Keratinocyte (primary cell): ENCODE data around the gene ZBTB45. TPM values are rescaled to one million over a fixed set of nuclear protein-coding genes. Genes with fewer than 3 reads are reported as not detected.

Experiments used
- DNase-seq: peaks from one replicate; pipeline ENCODE4 v3.0.0-alpha.2; 2011; ENCODE audit warnings: low read depth, missing footprints, low spot score
- FAIRE-seq: peaks from 2 replicates; lab custom pipeline; 2011; peaks lifted over from hg19 to GRCh38; lab: Jason Lieb, UNC
- H2AFZ ChIP-seq: 2 replicates; pipeline ENCODE4 v1.6.0; 2012; ENCODE audit warnings: low read length, control low read depth, inconsistent platforms; ENCODE audit not compliant: control insufficient read depth
- H3K27ac ChIP-seq: 2 replicates; pipeline ENCODE4 v1.5.1; 2011; ENCODE audit warnings: low read length; ENCODE audit not compliant: control insufficient read depth, insufficient read depth
- H3K27me3 ChIP-seq: 3 replicates; pipeline ENCODE4 v1.6.0; 2011; ENCODE audit warnings: low read length; ENCODE audit not compliant: control insufficient read depth, insufficient read depth; ENCODE audit errors: extremely low read depth
- H3K36me3 ChIP-seq, 2 experiments: 2 replicates in 1 of 2; 3 replicates in 1 of 2; pipeline ENCODE4 v1.5.1; 2011; ENCODE audit warnings: low read length in 2 of 2, mild to moderate bottlenecking in 1 of 2; ENCODE audit not compliant: control insufficient read depth in 2 of 2, insufficient read depth in 2 of 2; ENCODE audit errors: extremely low read depth in 1 of 2
- H3K4me1 ChIP-seq: 3 replicates; pipeline ENCODE4 v1.5.1; 2011; ENCODE audit warnings: low read length; ENCODE audit not compliant: control insufficient read depth, insufficient read depth; ENCODE audit errors: extremely low read depth
- H3K4me2 ChIP-seq: 3 replicates; pipeline ENCODE4 v1.6.0; 2011; ENCODE audit warnings: low read depth, low read length; ENCODE audit not compliant: control insufficient read depth, insufficient read depth; ENCODE audit errors: extremely low read depth
- H3K4me3 ChIP-seq, 3 experiments: fragments of 200-600 bp in 1 of 3; sonication (generic) in 1 of 3; 2 replicates in 2 of 3; 3 replicates in 1 of 3; pipeline ENCODE4 v1.5.1; 2011 to 2016; ENCODE audit warnings: low read length in 3 of 3, mild to moderate bottlenecking in 3 of 3, control low read depth in 2 of 3, inconsistent platforms in 1 of 3, low read depth in 1 of 3, mixed read lengths in 1 of 3, mixed run types in 1 of 3, moderate library complexity in 1 of 3; ENCODE audit not compliant: control insufficient read depth in 2 of 3, insufficient read depth in 2 of 3; ENCODE audit errors: extremely low read depth in 1 of 3
- H3K79me2 ChIP-seq: 2 replicates; pipeline ENCODE4 v1.6.0; 2012; ENCODE audit warnings: low read length; ENCODE audit not compliant: control insufficient read depth, insufficient read depth
- H3K9ac ChIP-seq: 3 replicates; pipeline ENCODE4 v1.6.0; 2011; ENCODE audit warnings: low read length; ENCODE audit not compliant: control insufficient read depth, insufficient read depth; ENCODE audit errors: extremely low read depth
- H3K9me1 ChIP-seq: 3 replicates; pipeline ENCODE4 v1.6.0; 2011; ENCODE audit warnings: low read length; ENCODE audit not compliant: control insufficient read depth, insufficient read depth; ENCODE audit errors: extremely low read depth
- H3K9me3 ChIP-seq: 2 replicates; pipeline ENCODE4 v1.5.1; 2012; ENCODE audit warnings: low read depth, low read length; ENCODE audit not compliant: control insufficient read depth
- H4K20me1 ChIP-seq: 3 replicates; pipeline ENCODE4 v1.6.0; 2011; ENCODE audit warnings: low read length; ENCODE audit not compliant: control insufficient read depth, insufficient read depth; ENCODE audit errors: extremely low read depth
- EZH2 ChIP-seq: IDR thresholded peaks from one replicate; pipeline ENCODE4 v1.6.1; 2012; ENCODE audit warnings: inconsistent platforms, mild to moderate bottlenecking, low read length, moderate library complexity
- dilution Hi-C: fragments of 300-500 bp; cut with MboI; formaldehyde crosslinking; loops from one replicate; pipeline ENCODE4 v1.7.0; 2020; ENCODE audit warnings: low sequenced_read_pairs; ENCODE audit not compliant: extremely low pct_ligation_motif_present
- polyA plus RNA-seq, 5 experiments: library from polyadenylated mRNA; depleted of rRNA in 3 of 5; stranded (reverse) in 3 of 5; stranded (forward) in 1 of 5; unstranded in 1 of 5; fragments of >200 nt; gene quantifications; 1 replicate in 1 of 5; 2 replicates in 3 of 5; 3 replicates in 1 of 5; pipeline versions ENCODE4 v1.2.1 to v1.2.3, GENCODE V29; 2011 to 2012; ENCODE audit warnings: missing spikeins in 2 of 5, low read depth in 1 of 5, low replicate concordance in 1 of 5
- TF ChIP-seq, protein P1 (sequence below), 3 experiments: IDR thresholded peaks in 1 of 3; conservative IDR thresholded peaks in 1 of 3; optimal IDR thresholded peaks in 1 of 3; 2 replicates in 2 of 3; 3 replicates in 1 of 3; pipeline versions ENCODE3 to v1.5.1; 2011; ENCODE audit warnings: low read length in 3 of 3, mild to moderate bottlenecking in 3 of 3, moderate library complexity in 2 of 3, control low read depth in 1 of 3, inconsistent platforms in 1 of 3; ENCODE audit not compliant: insufficient read depth in 2 of 3; ENCODE audit errors: extremely low read depth in 1 of 3

Gene ZBTB45
- polyA plus RNA-seq, 1 donor (not counting 4 experiments of a cell fraction or from before 2014, with no cell fraction given) = 3.1 TPM

DNA sequence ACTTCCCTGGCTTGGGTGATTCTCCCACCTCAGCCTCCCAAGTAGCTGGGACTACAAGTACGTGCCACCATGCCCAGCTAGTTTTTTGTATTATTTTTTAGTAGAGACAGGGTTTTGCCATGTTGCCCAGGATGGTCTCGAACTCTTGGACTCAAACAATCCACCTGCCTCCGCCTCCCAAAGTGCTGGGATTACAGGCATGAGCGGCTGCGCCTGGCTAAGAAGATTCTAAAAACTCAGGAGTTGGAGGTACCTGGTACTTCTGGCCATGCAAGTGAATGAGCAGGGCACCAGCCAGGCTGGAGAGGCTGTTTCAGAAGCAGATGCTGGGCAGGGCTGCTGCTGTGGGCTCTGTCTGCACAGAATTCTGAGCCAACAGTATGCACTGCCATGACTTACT lies 47.4 kb upstream of the ZBTB45 start:
- no peak overlapping the region for H2AFZ ChIP-seq
- no peaks in the 10 kb centered on the region for H4K20me1 ChIP-seq
- dilution Hi-C loops = no loop called here
- no peaks in the 10 kb centered on the region for H3K9me1 ChIP-seq
- H3K27me3 ChIP-seq = peaks cover 4% of the 10 kb centered on the region
- no peak overlapping the region for H3K4me2 ChIP-seq
- TF ChIP-seq, protein P1, sequence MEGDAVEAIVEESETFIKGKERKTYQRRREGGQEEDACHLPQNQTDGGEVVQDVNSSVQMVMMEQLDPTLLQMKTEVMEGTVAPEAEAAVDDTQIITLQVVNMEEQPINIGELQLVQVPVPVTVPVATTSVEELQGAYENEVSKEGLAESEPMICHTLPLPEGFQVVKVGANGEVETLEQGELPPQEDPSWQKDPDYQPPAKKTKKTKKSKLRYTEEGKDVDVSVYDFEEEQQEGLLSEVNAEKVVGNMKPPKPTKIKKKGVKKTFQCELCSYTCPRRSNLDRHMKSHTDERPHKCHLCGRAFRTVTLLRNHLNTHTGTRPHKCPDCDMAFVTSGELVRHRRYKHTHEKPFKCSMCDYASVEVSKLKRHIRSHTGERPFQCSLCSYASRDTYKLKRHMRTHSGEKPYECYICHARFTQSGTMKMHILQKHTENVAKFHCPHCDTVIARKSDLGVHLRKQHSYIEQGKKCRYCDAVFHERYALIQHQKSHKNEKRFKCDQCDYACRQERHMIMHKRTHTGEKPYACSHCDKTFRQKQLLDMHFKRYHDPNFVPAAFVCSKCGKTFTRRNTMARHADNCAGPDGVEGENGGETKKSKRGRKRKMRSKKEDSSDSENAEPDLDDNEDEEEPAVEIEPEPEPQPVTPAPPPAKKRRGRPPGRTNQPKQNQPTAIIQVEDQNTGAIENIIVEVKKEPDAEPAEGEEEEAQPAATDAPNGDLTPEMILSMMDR (optimal IDR thresholded peaks at IDR 0.05 in 1 of 3, IDR thresholded peaks at IDR 0.05 in 1 of 3, conservative IDR thresholded peaks at IDR 0.05 in 1 of 3; ENCODE audit: extremely low read depth in 1 of 3, insufficient read depth in 2 of 3, low read length in 3 of 3) = no peak
- TF ChIP-seq EZH2 = no peak
- FAIRE-seq (no peak), DNase-seq (no peak)
- H3K4me1 ChIP-seq = peaks cover 12% of the 10 kb centered on the region
- no peak overlapping the region for H3K9ac ChIP-seq
- H3K36me3 ChIP-seq = peaks cover 13 to 24% of the 10 kb centered on the region in 2 experiments
- peaks cover under 1% of the 10 kb centered on the region for H3K79me2 ChIP-seq
- H3K27ac ChIP-seq = no peak overlapping the region
- no peaks in the 10 kb centered on the region for H3K9me3 ChIP-seq
- no peak overlapping the region for H3K4me3 ChIP-seq

DNA sequence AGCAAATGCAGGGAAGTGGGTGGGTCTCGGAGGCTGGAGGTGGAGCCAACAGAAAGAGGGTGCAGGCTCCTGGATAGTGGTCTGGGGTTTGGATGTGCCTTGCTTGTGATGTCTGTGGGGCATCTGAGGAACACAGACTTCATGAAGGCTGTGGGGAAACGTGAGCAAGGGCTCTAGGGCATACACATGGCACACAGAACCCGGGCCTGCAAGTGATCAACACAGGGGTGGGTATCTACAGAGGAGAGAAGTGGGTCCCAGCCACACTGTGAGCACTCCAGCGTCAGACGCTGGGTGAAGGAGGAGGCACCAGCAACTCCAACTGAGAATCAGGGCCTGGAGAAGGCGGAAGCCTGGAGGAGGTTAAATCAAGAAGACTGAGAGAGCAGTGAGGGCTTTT lies 44.2 kb upstream of the ZBTB45 start:
- Histone ChIP-seq H3K9ac (no peak overlapping the region), H3K4me1 (peaks cover 22% of the 10 kb centered on the region), H3K9me3 (no peaks in the 10 kb centered on the region), H3K27me3 (peaks cover 4% of the 10 kb centered on the region), H3K4me3 (no peak overlapping the region), H4K20me1 (no peaks in the 10 kb centered on the region), H3K9me1 (no peaks in the 10 kb centered on the region), H3K4me2 (no peak overlapping the region), H3K27ac (no peak overlapping the region), H3K79me2 (no peaks in the 10 kb centered on the region), H3K36me3 (peaks cover 2 to 7% of the 10 kb centered on the region in 2 experiments), H2AFZ (no peak overlapping the region)
- dilution Hi-C loops = no loop called here
- TF ChIP-seq, protein P1 (optimal IDR thresholded peaks at IDR 0.05 in 1 of 3, IDR thresholded peaks at IDR 0.05 in 1 of 3, conservative IDR thresholded peaks at IDR 0.05 in 1 of 3; ENCODE audit: extremely low read depth in 1 of 3, insufficient read depth in 2 of 3, low read length in 3 of 3) = no peak
- TF ChIP-seq EZH2 = no peak
- no peak for FAIRE-seq
- no peak for DNase-seq
